Ishikawa (cell line): ENCODE measurements around the gene SH3GL1.

Experiments used
- CEBPB ChIP-seq: IDR thresholded peaks from 2 replicates; pipeline ENCODE4 v1.6.1; 2012
- CREB1 ChIP-seq: IDR thresholded peaks from 2 replicates; pipeline ENCODE4 v1.6.1; 2012; ENCODE audit warnings: low read depth
- EGR1 ChIP-seq: IDR thresholded peaks from 2 replicates; pipeline ENCODE4 v1.6.1; 2012
- EP300 ChIP-seq: IDR thresholded peaks from 2 replicates; pipeline ENCODE4 v1.6.1; 2012; ENCODE audit warnings: borderline replicate concordance
- FOXM1 ChIP-seq: IDR thresholded peaks from 2 replicates; pipeline ENCODE4 v1.6.1; 2012; ENCODE audit warnings: low read depth, borderline replicate concordance
- MAX ChIP-seq: IDR thresholded peaks from 2 replicates; pipeline ENCODE4 v1.6.1; 2012
- NFIC ChIP-seq: IDR thresholded peaks from 2 replicates; pipeline ENCODE4 v1.6.1; 2012
- RAD21 ChIP-seq: IDR thresholded peaks from 2 replicates; pipeline ENCODE4 v1.6.1; 2012; ENCODE audit warnings: low read depth
- REST ChIP-seq: IDR thresholded peaks from 2 replicates; pipeline ENCODE4 v1.6.1; 2012; ENCODE audit warnings: low read depth, mild to moderate bottlenecking
- TAF1 ChIP-seq: IDR thresholded peaks from 2 replicates; pipeline ENCODE4 v1.6.1; 2012; ENCODE audit warnings: low read depth, mild to moderate bottlenecking
- TCF12 ChIP-seq: IDR thresholded peaks from 2 replicates; pipeline ENCODE4 v1.6.1; 2012; ENCODE audit warnings: low read depth
- YY1 ChIP-seq: IDR thresholded peaks from 2 replicates; pipeline ENCODE4 v1.6.1; 2012; ENCODE audit warnings: low read depth
- ZBTB7A ChIP-seq: IDR thresholded peaks from 2 replicates; pipeline ENCODE4 v1.6.1; 2012; ENCODE audit warnings: low read depth
- TF ChIP-seq, protein P1 (sequence below): IDR thresholded peaks from 2 replicates; pipeline ENCODE4 v1.6.1; 2012

SH3GL1 gene

GRCh38 chr19:4346020-4346383 lies 54.3 kb downstream of the SH3GL1 start:
- TF ChIP-seq TAF1 (no peak), CEBPB (no peak), NFIC (no peak), CREB1 (no peak), EP300 (no peak), REST (no peak), MAX (no peak), RAD21 (no peak), FOXM1 (no peak), EGR1 (no peak), ZBTB7A (no peak)

- no peak for TF ChIP-seq RAD21
- no peak for TF ChIP-seq EGR1
- no peak for TF ChIP-seq FOXM1
- TF ChIP-seq ZBTB7A: no peak
- TF ChIP-seq TAF1: no peak
- TF ChIP-seq MAX: no peak
- TF ChIP-seq CEBPB: no peak
- no peak for TF ChIP-seq EP300
Observed at GRCh38 chr19:4345342-4346019, 54.9 kb downstream of the SH3GL1 start.

DNA sequence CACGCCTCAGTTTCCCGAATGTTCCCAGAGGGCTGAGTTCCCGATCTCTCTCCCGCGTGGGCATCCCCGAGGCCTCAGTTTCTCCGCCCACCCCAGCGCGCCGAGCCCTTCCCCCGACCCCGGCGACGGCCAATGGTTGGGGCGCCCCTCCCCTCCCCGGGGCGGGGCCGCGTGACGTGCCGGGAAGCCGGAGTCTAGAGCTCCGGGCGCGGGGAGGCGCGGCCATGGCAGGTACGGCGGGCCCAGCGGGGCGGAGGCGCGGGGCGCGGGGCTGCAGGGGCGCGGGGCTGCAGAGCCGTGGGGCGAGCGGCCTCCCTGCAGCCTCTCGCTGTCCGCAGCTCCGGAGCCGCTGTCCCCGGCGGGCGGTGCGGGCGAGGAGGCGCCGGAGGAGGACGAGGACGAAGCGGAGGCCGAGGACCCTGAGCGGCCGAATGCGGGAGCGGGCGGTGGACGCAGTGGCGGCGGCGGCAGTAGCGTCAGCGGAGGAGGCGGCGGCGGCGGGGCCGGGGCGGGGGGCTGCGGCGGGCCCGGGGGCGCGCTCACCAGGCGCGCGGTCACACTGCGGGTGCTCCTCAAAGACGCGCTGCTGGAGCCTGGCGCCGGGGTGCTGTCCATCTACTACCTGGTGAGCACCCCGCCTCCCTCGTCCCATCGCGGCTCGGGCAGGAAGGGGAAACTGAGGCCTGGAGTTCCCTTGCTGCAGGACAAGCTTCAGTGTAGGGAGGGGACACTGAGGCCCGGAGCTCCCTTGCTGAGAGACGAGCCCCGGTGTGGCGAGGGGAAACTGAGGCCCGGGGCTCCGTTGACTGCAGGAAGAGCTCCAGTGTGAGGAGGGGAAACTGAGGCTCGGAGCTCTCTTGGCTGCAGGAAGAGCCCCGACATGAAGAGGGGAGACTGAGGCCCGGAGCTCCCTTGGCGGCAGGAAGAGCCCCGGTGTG lies 56.7 kb downstream of the SH3GL1 start, which contains the start of gene MPND:
Gene MPND, plus strand, starts transcription at position 193 of the 938 bp plus-strand sequence. Its CDS starts 32 bp downstream, at position 225.
- peak; percentile 53; the same call in 1 of the 2 replicates for TF ChIP-seq YY1
- TF ChIP-seq MAX: peak; percentile 60; the same call in 1 of the 2 replicates
- no peak for TF ChIP-seq NFIC
- TF ChIP-seq CREB1: peak; percentile 63; the same call in 1 of the 2 replicates
- 0 out of 2 replicates have a peak, but pooled peaks have one; percentile 19 for TF ChIP-seq REST
- TF ChIP-seq TCF12: no peak
- TF ChIP-seq, protein P1, sequence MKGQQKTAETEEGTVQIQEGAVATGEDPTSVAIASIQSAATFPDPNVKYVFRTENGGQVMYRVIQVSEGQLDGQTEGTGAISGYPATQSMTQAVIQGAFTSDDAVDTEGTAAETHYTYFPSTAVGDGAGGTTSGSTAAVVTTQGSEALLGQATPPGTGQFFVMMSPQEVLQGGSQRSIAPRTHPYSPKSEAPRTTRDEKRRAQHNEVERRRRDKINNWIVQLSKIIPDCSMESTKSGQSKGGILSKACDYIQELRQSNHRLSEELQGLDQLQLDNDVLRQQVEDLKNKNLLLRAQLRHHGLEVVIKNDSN: peak; percentile 60
- peak; percentile 28; the same call in 1 of the 2 replicates for TF ChIP-seq TAF1
- TF ChIP-seq EP300: no peak

- TF ChIP-seq CEBPB (no peak), EGR1 (no peak), TCF12 (no peak; the same call in 1 of the 2 replicates), TAF1 (peak; percentile 47), REST (no peak), YY1 (0 out of 2 replicates have a peak, but pooled peaks have one; percentile 4), CREB1 (no peak; the same call in 1 of the 2 replicates), FOXM1 (no peak; the same call in 1 of the 2 replicates)
Observed at GRCh38 chr19:4342615-4343369, 57.6 kb downstream of the SH3GL1 start.
